Mesodermal cell (in vitro differentiated cells): ENCODE results near the gene TP63.

Experiments used
- H3K27ac ChIP-seq: 2 replicates; pipeline ENCODE4 v1.7.0; 2013; ENCODE audit warnings: mild to moderate bottlenecking, low read depth, low read length, moderate library complexity; ENCODE audit not compliant: severe bottlenecking
- H3K36me3 ChIP-seq: 2 replicates; pipeline ENCODE4 v1.7.1; 2013; ENCODE audit warnings: mild to moderate bottlenecking, low read length, moderate library complexity; ENCODE audit not compliant: control insufficient read depth, insufficient read depth
- H3K4me1 ChIP-seq: one replicate; pipeline ENCODE4 v1.7.1; 2013; ENCODE audit warnings: mild to moderate bottlenecking, low read length; ENCODE audit not compliant: insufficient read depth, control insufficient read depth, poor library complexity, severe bottlenecking
- H3K4me3 ChIP-seq: 2 replicates; pipeline ENCODE4 v1.7.0; 2013; ENCODE audit warnings: low read length, control low read depth, mild to moderate bottlenecking; ENCODE audit not compliant: insufficient read depth, poor library complexity, severe bottlenecking; ENCODE audit errors: extremely low read depth
- H3K9me3 ChIP-seq: 2 replicates; pipeline ENCODE4 v1.7.1; 2013; ENCODE audit warnings: mild to moderate bottlenecking, low read length, moderate library complexity; ENCODE audit not compliant: control insufficient read depth
- WGBS, 2 experiments: methylation state at CpG; one replicate each; pipeline ENCODE4 v1.1.5; 2013; ENCODE audit warnings: missing lambda C conversion rate in 2 of 2; ENCODE audit not compliant: insufficient coverage in 2 of 2; 5-methylcytosine and 5-hydroxymethylcytosine counted together

Gene TP63

DNA sequence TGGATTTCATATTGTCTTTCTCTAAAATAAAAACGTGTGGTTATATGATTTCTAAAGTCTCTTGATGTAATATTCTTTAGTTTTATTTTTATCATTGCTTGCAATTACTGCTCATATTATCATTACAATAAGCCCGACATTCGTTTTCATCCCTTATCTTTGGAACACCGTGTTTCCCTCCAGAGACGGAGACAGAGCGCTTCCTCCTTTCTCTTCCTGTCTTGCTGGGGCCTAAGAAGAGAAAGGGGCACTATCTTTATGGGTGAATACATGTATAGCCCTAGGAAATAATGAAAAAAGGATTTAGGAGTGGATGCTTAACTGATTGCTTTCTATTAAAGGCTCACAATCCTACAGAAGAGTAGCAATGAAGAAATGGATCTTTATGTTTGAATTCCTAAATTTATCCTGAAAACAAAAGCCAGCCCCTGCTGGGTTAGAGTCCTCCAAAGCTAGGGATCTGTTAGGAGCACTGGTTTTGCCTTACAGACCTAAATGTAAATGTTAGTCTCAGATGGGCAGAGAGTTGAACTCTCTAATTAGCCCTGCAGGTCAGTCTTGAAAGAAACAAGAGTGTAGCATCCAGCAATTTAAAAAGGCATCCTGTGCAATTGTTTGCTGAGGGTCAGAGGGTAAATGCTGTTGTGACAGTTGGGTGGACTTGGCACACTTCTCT is 145.1 kb downstream of the TP63 start:
- peaks cover 11% of the 10 kb centered on the region for H3K4me1 ChIP-seq
- H3K9me3 ChIP-seq, result peaks cover 5% of the 10 kb centered on the region
- 0% methylated on average over 1 of the region's 6 CpGs; no CpG with 5 or more reads in 1 of the 2 experiments for WGBS, 2 experiments
- H3K27ac ChIP-seq, result no peak overlapping the region
- H3K36me3 ChIP-seq, result no peaks in the 10 kb centered on the region
- no peak overlapping the region for H3K4me3 ChIP-seq

DNA sequence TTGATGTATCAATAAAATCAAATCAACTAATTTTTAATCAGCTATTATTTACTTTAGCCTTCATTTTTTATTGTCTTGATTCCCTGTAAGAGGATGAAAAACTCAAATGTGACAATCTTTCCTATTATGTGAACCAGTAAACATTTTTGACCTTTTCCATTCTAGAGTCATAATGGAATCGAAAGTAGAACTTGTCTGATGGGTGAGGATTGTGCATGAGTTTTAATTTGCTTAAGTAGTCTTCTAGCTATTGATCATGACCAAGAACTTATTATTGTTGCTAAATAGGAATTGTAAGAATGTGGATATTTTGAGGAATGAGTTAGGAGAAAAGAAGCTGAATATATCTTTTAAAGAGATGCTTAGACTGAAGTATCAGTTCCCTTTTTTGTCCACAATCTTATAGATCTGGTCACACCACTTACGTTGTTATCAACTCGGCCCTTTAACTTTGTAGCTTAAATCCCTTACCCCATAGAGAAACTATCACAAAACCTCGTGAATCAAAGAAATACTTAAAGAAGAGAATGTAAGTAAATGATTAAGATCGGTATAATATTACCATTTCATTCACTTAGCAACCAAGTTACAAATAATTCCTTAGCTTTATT is 147.3 kb downstream of the TP63 start:
- WGBS, 2 experiments, result 86% methylated on average over 1 of the region's 5 CpGs; no CpG with 5 or more reads in 1 of the 2 experiments
- Histone ChIP-seq H3K27ac (no peak overlapping the region), H3K4me1 (no peaks in the 10 kb centered on the region), H3K4me3 (no peak overlapping the region), H3K36me3 (no peaks in the 10 kb centered on the region), H3K9me3 (peaks cover 5% of the 10 kb centered on the region)

DNA sequence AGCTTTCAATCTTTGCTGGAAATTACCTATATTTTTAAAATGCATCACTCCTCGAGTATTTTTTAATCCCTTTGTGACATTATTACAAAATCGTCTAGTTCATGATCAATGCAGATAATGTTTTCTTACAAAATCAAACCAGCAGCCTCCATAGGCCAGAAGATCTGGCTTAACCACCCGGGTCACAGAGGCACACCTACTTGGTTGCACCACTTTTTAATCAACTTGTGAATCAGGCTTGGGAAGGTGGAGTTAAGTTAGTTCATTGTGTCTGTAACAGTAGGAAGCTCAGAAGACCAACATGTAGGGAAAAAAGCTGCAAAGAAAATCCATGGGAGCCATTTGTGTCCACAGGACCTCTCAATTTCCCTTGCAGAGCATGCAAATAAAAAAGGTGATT is 148.0 kb downstream of the TP63 start:
- peaks cover 5% of the 10 kb centered on the region for H3K9me3 ChIP-seq
- no peak overlapping the region for H3K4me3 ChIP-seq
- H3K27ac ChIP-seq, result no peak overlapping the region
- WGBS, 2 experiments, result 74 to 78% methylated on average over 2 of the region's 3 CpGs
- H3K36me3 ChIP-seq, result no peaks in the 10 kb centered on the region
- no peaks in the 10 kb centered on the region for H3K4me1 ChIP-seq

DNA sequence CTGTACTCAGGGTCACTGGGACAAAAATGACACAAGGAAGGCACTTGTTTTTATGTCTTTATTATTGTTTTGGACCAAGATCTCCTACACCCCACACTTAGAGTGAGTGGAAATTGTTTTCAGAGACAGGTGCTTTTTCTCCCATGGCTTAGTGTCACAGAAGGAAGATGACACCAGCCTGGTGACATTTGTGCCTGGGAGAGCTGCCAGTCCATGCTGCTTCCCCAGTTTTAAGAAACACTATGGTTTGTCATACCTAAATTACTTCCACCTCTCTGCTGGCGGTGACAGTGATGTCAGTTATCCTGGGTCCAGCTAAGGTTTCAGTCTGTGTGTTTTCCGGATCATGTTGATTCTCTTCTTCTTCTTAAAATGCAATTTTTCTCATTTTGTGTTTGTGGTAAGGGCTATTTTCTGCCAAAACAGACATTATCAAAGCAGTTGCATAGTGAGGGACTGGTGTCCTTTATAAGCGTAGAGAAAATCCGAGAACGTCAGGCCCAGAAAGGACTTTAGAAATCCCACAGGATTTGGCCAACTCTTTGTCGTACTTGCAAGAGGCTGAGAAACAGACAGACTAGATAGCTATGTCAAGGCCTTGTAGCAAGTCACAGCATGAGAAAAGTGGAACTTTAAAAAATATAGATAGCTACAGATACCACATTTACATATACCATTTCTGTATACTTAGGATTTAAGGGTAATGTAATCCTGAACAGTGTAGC is 149.5 kb downstream of the TP63 start:
- no peak overlapping the region for H3K4me3 ChIP-seq
- H3K9me3 ChIP-seq, result peaks cover 5% of the 10 kb centered on the region
- no peaks in the 10 kb centered on the region for H3K36me3 ChIP-seq
- H3K27ac ChIP-seq, result no peak overlapping the region
- WGBS, 2 experiments, result 83 to 86% methylated on average over 5 to 6 of the region's 6 CpGs
- no peaks in the 10 kb centered on the region for H3K4me1 ChIP-seq

GRCh38 chr3:189781415-189781814 is 150.2 kb downstream of the TP63 start:
- H3K27ac ChIP-seq, result no peak overlapping the region
- no peak overlapping the region for H3K4me3 ChIP-seq
- 62 to 85% methylated on average over 4 to 5 of the region's 6 CpGs for WGBS, 2 experiments
- H3K9me3 ChIP-seq, result peaks cover 5% of the 10 kb centered on the region
- H3K4me1 ChIP-seq, result no peaks in the 10 kb centered on the region
- H3K36me3 ChIP-seq, result no peaks in the 10 kb centered on the region

DNA sequence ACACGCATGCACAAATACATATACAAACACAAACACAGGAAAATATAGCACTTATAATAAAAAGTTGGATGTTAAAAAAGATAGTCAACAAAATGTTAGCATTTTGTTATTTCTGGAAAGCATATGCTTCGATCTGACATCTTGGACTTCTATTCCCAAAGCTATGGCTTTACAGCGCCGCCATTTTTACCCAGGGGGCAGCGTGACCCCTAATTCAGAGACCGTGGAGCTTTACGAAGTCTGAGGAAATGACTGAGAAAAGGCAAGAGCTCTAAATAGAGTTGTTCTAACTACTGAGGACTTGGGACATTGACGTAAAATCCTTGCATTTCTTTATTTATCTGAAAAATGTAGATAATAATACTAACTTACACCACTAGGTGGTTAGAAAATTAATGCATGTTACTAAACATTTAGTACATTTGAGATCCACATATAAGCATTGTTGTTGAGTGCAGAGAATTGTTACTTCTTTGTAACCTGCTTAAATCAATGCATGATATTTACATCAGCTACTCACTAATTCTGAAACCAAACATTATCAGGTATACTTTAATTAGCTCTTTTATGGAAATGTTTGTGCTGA is 155.4 kb downstream of the TP63 start:
- no peaks in the 10 kb centered on the region for H3K9me3 ChIP-seq
- no peak overlapping the region for H3K4me3 ChIP-seq
- no peak overlapping the region for H3K27ac ChIP-seq
- H3K36me3 ChIP-seq, result no peaks in the 10 kb centered on the region
- no peaks in the 10 kb centered on the region for H3K4me1 ChIP-seq
- WGBS, 2 experiments, result 94 to 97% methylated on average over 4 of the region's 8 CpGs

DNA sequence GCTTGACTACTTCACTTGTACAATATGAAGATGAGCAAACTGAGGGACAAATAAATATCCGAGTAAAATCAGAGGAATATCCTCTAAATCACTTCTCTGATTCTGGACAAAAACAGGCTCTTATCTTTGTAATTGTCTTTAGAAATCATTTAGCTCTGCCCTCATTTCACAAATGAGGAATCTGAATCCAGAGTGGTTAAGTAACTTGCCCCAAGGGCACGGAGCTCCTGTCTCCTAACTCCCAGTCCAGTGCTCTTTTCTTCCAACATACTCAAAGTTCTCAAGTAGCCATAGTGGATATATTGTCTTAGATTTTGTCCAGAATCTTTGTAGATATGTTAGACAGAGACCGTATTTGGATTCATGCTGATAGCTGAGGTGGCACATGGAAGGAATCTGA is 156.0 kb downstream of the TP63 start:
- WGBS, 2 experiments, result 13 to 60% methylated on average over 1 of the region's 3 CpGs
- no peak overlapping the region for H3K27ac ChIP-seq
- H3K9me3 ChIP-seq, result no peaks in the 10 kb centered on the region
- H3K4me3 ChIP-seq, result no peak overlapping the region
- no peaks in the 10 kb centered on the region for H3K36me3 ChIP-seq
- no peaks in the 10 kb centered on the region for H3K4me1 ChIP-seq

- no peak overlapping the region for H3K4me3 ChIP-seq
- WGBS, 2 experiments, result 58 to 61% methylated on average over 3 of the region's 3 CpGs
- no peaks in the 10 kb centered on the region for H3K36me3 ChIP-seq
- H3K4me1 ChIP-seq, result no peaks in the 10 kb centered on the region
- no peaks in the 10 kb centered on the region for H3K9me3 ChIP-seq
- no peak overlapping the region for H3K27ac ChIP-seq
Measured at GRCh38 chr3:189787632-189788031, 156.4 kb downstream of the TP63 start.

- Histone ChIP-seq H3K36me3 (no peaks in the 10 kb centered on the region), H3K27ac (no peak overlapping the region), H3K4me1 (no peaks in the 10 kb centered on the region), H3K4me3 (no peak overlapping the region), H3K9me3 (no peaks in the 10 kb centered on the region)
- 42% methylated on average over 2 of the region's 2 CpGs; no CpG with 5 or more reads in 1 of the 2 experiments for WGBS, 2 experiments
Measured at GRCh38 chr3:189789432-189789831, 158.2 kb downstream of the TP63 start.

GRCh38 chr3:189790658-189791057 is 159.5 kb downstream of the TP63 start:
- H3K9me3 ChIP-seq, result no peaks in the 10 kb centered on the region
- H3K27ac ChIP-seq, result no peak overlapping the region
- H3K4me1 ChIP-seq, result no peaks in the 10 kb centered on the region
- H3K4me3 ChIP-seq, result no peak overlapping the region
- H3K36me3 ChIP-seq, result no peaks in the 10 kb centered on the region
- 100% methylated on average over 1 to 4 of the region's 7 CpGs for WGBS, 2 experiments
